CD4-positive, alpha-beta T cell treated with Interferon gamma for 1 hour (primary cell): ENCODE data around the gene RBM47.
"Not testable (repeated sequence)": the region's sequence is repeated elsewhere in the genome, so short reads cannot be mapped to it uniquely, and the experiment has no call there.

ENCODE experiments used
- DNase-seq: peaks from one replicate; pipeline ENCODE4 v3.0.0-alpha.2; 2020

Gene RBM47

DNA sequence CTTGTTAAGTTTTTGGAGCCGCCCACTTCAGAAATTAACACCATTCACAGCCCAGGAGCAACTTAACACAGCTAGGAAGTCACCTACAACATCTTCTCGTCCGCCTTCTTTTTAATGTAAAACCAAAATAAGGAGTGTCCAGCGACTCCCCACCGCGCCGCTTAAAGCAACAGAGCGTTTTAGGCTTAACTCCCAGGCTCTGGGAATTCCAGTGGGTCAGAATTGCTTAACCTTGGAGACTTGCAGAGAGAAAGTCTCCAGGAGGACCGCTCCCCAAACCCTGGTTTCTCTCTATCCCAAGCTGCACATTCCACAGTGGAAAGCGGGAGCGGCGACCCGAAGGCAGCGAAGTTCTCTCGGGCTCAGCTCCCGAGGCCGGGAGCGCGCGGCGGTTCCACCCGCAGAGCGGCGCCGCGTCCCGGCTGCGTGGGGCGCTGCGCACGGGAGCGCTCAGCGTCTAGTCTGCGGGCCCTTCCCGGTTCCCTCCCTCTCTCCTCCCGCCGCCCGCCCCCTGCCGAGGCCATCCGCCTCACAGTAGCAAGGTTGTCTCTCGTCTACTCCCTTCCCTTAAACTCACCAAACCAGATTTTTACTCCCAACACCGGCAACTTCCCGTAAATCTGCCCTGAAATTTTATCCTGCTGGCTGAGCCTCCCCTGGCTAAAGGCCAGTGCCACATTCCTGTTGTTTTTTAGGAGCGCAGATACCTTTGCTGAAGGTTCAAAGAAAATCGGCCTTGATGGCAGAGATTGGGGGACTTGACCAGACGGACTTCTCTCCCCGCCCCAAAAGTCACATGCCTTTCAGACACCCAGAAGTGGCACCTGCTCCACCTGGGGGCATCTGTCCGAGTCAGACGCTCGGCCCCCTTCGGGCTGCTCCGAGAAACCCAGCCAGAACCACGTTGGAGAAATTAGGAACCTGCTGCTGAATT, at the start of gene RBM47:
Gene RBM47 (minus strand): TSS at position 464 of the 934 bp plus-strand sequence. CDS start 190,971 bp downstream, outside the sequence.
- peak; percentile 56 for DNase-seq

DNA sequence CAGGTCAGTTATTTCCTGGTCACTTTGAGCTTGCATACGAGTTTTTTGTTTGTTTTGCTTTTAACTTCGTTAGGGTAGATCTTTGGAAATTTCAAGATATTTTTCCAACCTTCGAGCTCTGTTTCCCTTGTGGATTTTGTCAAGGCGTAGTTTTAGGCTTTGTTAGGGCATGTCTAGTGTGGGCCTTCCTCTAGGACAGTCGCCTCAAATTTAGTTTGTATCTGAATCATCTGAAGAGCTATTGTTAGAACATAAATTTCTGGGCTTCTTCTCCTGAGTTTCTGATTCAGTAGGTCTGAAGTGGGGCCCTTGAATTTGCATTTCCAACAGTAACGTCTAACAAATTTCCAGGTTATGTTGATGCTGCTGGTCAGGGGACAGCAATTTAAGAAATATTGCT, 48.8 kb upstream of the RBM47 start:
- no peak for DNase-seq

DNA sequence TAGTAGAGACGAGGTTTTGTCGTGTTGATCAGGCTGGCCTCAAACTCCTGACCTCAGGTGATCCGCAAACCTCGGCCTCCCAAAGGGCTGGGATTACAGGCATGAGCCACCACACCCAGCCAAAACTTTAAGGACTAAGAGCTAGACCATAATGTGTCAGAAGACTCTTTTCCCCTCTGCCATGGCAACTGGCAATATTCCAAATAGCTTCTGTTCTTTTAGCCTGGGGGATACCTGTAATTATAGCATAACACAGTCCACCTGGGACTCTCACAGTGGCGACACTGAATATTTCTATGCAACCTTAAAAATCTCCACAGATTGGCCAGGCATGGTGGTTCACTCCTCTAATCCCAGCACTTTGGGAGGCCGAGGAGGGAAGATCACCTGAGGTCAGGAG, 45.5 kb upstream of the RBM47 start:
- DNase-seq = no peak

DNA sequence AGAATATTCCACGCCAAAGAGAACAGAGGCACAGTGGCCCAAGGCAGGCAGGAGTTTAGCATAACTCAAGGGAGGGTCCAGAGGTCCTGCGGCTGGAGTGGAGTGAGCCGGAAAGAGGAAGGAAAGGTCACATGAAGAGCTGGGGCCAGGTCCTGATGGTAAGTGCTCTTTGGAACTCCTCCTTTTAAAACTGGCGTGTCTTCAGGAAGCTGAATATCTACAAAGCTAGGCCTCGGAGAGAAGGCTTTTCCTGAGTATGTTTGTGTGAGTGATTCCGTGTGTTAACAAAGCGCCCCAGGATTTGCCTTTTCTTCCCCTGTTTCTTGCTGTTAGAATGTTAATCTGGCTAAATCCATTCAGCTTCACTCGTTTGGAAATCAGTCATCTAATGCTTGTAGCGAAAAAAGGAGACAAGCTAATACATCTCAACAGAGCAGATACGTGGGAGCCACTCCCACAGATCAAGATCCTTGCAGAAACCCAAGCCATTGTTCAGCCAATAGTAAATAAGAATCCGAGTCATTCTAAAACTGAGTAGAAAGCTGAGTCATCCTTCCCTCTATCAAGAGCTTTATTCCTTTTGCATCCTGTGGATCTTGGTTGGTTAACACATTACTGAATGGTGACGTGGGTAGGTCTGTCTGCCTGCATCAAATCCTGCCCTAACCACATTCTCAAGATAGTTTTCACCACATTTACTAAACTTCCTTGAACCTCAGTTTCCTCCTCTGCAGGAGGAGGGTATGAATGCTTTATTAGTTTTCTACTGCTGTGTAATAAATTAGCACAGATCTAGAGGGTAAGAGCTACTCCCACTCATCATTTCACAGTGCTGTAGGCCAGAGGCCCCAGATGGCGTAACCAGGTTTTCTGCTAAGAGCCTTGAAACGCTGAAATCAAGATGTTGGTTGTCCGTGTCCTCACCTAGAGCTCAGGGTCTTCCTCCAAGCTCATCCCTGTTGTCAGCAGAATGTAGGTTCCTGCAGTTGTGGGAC, 43.2 kb upstream of the RBM47 start:
- DNase-seq = peak; percentile 23

DNA sequence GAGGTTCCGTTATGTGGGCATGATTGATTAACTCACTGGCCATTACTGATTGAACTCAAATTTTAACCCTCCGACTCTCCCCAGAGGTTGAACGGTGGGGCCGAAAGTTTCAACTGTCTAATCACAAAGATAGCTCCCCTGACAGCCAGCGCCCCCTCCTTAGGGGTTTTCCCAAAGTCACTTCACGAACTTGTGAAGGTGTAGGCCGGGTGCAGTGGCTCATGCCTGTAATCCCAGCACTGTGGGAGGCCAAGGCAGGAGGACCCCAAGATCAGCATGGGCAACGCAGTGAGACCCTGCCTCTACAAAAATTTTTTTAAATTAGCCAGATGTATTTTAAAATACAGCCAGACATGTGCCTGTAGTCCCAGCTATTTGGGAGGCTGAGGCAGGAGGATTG, 39.8 kb upstream of the RBM47 start:
- no peak for DNase-seq

DNA sequence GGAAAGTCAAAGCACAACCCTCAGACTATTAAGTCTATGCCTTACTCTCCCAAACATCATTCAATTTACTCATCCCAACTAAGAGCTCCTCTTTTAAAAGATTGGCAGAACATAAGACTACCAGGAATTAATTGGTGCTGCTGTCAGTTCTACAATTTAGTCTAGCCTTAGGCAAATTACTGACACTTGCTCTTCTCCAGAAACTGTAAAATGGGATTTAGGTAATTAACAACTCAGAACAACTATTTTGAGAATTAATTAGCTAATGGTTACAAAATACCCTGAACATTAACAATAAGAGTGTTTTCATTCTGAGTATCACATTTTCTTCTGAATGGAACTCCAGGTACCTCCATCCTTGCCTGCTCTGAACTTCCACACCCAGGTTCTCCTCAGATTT, 36.2 kb upstream of the RBM47 start:
- DNase-seq = no peak

DNA sequence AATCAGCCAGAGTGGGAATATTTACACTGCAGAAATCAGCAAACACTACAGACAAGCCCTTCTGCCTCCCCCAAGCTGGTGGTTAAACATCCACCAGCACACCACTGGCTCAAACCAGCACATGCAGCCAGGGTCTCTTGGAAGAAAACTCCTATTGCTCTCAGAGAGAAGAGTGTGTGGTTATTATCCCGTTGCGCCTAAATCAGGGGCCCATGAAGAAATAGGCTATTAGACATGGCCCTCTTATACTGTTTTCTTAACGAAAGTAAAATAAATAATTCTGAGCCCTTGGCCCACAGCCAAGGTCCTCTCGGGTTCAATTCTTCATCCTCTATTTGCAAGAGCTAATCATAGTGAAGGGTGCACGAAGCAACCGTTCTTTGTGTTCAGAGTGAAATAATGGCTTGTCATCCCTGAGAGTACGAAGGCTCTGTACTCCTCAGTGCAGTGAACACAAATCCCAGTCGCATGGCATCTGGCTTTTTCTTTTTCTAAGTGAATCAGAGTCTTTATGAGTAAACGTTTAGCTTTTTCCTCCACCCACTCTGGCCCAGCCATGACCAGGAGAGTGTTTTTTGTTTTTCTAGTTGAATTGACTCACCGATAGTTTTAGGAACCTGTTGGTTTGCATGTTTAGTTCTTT, 33.4 kb upstream of the RBM47 start:
- no peak for DNase-seq

DNA sequence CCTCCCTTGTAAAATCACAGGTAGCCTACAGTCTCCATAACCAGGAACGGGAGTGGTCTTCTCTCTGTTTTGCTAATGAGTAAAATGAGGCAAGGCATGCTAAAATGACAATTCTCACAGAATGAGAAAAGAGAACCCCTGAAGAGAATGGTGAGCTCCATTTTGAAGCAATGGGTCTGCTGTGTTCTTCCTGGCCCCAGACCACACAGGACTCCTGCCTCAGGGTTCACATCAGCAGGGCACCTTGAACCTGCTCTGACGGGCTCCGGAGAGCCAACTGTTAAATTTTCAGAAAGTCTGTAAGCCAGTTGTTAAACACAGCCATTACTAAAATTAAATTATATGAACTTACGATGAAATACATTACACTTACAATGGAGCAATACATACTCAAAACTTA, 32.1 kb upstream of the RBM47 start:
- DNase-seq = no peak

DNA sequence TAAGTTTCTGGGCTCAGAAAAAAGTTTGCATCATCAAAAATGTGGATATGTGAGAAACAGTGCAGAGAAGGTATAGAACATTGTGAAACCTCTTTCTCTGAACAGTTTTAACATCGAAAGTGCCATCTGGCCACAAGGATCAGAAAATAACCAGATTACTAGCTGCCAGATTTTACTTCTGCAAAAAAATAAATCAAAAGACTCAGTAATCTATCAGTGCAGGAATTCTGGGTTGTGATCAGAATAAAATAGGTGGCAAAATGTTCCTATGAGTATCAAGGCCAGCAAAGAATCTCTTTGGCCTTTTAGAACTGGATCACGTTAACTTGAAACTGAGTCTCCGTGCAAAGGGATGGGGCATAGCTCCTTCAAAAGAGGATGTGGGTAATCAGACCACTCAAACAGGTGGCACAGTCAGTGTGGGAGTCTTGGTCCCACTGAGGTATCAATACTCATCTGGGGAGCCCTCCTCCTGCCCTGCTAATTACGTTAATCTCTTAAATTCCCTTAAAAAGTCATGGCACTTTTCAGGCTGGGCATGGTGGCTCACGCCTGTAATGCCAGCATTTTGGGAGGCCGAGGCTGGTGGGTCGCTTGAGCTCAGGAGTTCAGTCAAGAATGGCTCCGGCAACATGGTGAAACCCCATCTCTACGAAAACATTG, 26.7 kb upstream of the RBM47 start:
- peak; percentile 2 for DNase-seq

DNA sequence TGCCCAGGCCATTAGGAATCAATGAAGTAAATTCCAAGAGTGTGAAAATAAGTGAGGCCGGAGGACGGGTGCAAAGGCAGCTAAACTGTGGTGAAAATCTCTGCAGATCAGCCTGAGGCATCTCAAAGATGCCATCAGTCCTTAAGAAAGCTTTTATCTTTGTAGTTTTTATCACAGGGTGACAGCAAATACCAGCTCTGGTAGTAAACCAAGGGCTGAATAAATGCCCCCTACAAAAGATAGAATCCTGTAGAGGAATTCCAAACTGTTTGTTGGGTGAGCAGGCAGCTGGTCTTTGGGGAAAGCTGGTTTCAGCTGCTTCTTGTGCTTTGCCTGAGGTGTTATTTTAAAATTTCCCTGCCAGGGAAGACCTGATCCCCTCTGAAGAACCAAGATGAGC, 21.6 kb upstream of the RBM47 start:
- DNase-seq = no peak

DNA sequence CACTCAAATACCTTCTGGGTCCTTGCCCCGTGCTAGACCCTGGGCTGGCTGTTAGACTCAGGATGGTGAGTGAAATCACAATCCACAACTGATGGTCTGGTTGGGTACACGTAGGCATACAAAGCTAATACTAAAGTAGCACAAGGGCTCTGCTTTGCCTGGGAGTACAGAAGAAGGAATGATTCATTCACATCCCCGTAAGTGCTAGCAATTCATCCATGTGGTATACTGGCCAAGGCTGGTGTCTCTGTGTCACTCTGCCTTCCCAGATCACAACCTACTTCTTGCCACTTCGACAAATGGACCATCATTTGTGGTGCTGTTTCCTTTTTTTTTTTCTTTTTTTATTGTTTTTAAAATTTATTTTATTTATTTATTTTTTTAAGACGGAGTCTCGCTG, 19.7 kb upstream of the RBM47 start:
- DNase-seq = no peak

DNA sequence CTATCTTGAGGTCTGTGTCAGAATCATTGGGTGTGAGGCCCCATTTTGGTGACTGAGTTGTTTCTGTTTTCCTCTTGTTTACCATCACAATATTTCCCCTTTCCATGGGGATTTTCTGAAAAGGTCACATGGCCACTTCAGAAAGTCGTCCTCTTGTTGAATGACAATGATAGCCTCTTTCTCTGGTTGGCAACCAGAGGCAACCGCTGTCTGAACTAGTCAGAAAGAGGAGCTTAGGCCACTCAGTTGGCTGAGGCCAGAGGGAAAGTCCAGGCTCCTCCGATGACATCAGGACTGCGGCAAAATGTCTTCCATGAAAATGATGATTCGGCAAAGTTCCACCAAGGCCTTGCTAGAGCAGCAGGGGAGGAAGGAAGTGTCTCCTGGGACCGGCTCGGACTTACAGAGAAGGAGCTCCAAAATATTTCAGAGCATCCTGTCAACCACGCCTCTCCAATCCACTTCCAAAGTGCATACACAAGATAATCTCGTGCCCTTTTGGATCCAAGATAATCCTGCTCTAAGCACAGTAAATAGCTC, 19.1 kb upstream of the RBM47 start:
- DNase-seq = peak; percentile 59

DNA sequence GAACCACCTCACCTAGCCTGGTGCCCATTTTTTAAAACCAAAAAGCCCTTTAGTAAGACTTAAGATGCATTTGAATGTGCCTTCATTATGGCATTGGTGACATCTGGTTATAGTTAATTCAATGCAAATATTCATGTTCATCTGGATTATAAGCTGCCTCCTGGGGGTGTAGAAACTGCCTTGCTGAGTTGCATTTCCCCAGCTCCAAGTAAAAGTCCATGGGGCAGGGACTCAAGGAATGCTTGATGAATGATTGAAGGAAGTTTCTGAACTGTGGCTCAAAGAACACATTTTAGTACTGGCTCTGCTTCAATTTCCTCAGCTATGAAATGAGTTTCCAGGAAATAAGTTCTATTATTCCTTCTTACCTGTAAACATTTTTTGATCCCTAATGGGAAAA, 18.5 kb upstream of the RBM47 start:
- no peak for DNase-seq

DNA sequence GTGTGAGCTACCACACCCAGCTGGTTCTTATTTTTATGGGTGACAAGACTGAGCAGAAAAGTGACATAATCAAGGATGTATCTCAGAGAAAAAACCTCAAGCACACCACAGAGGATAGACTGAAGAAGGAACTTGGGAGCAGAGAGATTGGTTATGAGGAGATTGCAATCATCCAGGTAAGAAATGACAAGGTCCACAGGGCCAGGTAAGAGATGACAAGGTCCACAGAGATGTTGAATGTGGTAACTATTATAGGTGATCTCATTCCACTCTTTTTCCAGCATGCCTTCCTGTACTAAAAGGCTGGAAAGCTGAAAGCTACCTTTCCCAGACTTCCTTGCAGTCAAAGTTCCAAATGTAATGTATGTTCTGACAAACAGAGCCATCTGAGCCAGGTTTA, 15.9 kb upstream of the RBM47 start:
- DNase-seq = no peak

DNA sequence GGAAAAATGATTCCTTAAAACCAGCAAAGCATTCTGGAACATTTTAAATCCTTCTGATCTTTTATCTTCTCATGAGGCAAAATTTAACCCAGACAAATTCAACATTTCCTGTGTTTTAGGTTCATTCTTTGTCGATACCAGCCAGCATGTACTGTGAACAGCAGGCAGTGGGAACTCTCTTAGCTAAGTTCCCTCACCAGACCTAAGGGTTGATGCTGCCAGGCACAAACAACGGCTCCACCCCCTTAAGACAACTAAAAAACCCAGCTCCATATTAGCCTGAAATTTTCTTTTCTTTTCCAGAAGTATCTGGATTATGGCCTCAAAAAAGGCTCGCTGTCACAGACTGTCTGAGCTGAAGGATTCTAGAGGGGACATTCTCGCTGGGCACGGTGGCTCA, 2.4 kb upstream of the RBM47 start:
- DNase-seq = no peak

DNA sequence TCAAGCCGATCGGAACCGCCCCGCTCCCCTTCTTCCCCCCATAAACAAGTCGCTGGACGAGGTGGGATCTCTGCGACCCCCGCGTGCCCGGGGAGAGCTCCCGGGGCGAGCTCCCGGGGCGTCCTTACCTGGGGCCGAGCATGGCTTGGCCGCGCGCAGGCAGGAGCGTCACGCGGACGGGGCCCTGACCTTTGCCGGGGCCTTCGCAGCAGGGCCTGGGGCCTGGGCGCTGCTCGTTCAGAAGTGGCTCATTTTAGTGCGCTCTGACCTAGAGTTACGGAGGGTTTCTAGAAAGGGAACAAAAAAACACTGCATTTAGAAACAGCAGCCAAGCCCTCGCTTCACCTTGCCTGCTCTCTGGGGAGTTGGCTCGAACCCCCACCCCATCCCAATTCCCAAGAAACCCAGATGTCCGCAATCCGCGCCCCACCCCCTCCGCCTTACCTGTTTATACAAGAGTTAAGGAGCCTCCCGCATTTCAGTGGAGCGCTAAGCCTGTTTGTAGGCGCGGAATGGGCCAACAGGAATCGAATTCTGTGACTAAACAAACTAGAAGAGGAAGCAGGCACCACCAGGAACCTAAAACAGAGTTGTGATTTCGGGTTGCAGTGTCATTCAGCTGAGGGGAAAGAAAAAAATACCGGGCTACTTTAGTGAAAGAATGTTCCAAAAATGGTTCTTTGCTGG, 814 bp upstream of the RBM47 start:
- peak; percentile 49 for DNase-seq

DNA sequence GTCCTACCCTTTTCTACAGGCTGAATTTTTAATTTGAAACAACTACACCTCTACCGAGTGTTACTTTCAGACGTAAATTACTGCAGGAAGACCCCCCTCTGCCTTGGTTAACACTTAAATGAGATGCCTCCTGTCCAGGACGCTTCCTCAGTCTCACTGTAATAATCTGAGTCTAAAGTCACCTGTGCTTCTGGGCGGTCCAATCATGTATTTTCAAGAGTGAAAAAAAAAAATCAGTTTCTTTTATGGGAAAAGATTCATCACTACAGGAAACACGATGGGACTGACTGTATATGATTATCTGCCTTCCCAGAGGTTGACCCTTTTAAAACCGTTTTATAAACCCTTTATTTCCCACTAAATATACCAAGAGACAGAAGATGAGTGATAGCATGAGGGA, 776 bp downstream of the RBM47 start:
- no peak for DNase-seq

DNA sequence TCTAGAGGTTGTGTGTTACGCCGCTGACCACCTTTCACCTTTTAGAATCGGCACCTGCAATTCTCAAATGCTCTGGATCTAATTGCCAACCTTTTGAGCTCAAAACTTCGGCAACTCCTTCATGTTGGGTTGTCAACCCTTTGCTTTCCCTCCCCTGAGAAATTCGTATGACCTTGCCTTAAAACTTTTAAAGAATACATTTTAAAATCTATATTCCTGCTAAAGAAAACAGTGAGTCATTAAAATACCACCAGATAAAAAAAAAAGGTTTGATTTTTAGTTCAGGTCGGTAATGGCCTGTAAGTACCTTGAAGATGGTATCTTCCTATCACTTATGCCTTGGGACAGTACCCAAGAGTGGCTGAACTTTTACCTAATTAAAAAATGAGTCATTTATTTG, 1.3 kb downstream of the RBM47 start:
- not testable (repeated sequence) for DNase-seq

DNA sequence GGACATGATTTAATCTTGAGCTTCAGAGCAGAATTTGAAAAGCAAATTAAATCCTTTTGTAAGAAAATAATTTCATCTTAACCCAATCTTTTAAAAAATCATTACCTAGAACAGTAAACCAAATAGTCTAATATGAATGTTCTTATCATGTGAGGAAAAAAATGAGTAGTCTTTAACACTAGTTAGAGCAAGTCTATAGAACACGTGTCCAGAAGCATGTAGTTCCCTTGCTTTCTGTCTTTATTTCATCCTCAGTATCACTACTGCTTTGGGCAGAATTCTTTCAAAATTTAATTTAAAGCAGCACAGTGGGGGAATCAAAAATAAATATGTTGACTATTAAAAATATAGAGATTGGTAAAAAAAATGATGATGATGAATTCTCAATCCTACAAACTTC, 2.1 kb downstream of the RBM47 start:
- DNase-seq = no peak

DNA sequence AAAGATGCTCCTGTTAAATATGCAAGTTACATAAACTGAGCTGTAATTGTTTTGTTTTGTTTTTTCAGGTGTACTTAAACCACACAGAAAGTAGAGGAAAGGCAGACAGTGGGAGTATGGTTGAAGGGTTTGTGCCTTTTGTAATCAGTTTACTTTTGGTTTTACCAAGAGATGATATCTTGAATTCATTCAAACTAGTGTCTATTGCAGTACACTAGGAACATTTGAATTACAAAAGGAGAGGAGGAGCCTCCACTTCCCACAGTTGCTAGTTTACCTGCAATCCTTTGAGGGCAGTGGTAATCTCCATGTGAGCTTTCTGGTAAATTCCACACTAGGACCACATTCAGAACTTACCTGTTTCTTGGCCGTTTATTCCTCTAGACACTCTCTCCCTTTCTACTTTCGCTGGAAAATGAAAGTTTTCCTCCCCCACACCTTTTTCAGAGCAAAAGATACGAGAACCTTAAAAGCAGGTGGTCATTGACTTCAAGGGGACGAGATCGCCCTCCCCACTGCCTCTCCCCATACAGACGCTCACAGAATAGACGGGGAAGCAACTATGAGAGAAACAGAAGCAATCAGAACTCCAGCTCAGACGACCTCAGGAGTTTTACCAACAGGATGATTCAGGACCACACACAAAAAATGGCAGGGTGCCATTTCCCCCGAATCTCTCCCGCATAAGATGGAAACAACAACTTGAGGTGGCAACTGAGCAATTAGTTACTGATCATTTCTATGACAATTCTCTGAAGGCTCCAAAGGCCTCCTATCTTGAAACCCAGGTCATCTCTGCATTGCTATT, 3.3 kb downstream of the RBM47 start:
- DNase-seq = no peak

DNA sequence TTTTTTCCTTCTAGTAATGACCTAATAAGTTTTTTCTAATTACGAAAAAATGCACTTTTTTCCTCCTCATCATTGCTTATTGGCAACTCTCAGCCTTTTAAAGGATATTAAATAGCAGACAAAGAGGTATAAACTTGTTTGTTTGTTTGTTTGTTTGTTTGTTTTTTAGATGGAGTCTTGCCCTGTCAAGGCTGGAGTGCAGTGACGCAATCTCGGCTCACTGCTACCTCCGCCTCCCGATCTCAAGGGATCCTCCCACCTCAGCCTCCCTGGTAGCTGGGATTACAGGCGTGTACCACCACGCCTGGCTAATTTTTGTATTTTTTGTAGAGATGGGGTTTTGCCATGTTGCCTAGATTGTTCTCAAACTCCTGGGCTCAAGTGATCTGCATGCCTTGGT, 6.0 kb downstream of the RBM47 start:
- no peak for DNase-seq
